ENCODE results near the gene CD1C.
"Not testable (repeated sequence)": the region's sequence is repeated elsewhere in the genome, so short reads cannot be mapped to it uniquely, and the experiment has no call there.

Gene CD1C

GRCh38 chr1:158257888-158258287, 31.8 kb upstream of the CD1C start:
- no peak overlapping the region for H3K4me3 ChIP-seq (ENCODE audit: low read depth, low read length)
- no peak for TF ChIP-seq CTCF (IDR thresholded peaks at IDR 0.05; ENCODE audit: low read depth, low read length)

- no peak overlapping the region for H3K4me3 ChIP-seq (ENCODE audit: low read depth, low read length)
These were observed 30.6 kb upstream of the CD1C start for GRCh38 chr1:158259117-158259516.

GRCh38 chr1:158272681-158273080, 17.0 kb upstream of the CD1C start:
- TF ChIP-seq CTCF (IDR thresholded peaks at IDR 0.05; ENCODE audit: low read depth, low read length): no peak
- H3K4me3 ChIP-seq (ENCODE audit: low read depth, low read length): no peak overlapping the region

More at GRCh38 chr1:158259117-158259516, 30.6 kb upstream of the CD1C start:
- no peak for TF ChIP-seq CTCF (IDR thresholded peaks at IDR 0.05; ENCODE audit: low read depth, low read length)

- no peak for TF ChIP-seq CTCF (IDR thresholded peaks at IDR 0.05; ENCODE audit: low read depth, low read length)
- H3K4me3 ChIP-seq (ENCODE audit: low read depth, low read length): no peak overlapping the region
These were observed 14.9 kb upstream of the CD1C start for GRCh38 chr1:158274797-158275196.

- not testable (repeated sequence) for H3K4me3 ChIP-seq (ENCODE audit: low read depth, low read length)
These were observed 7.3 kb upstream of the CD1C start for GRCh38 chr1:158282421-158282820.

GRCh38 chr1:158283965-158284364, 5.8 kb upstream of the CD1C start:
- no peak overlapping the region for H3K4me3 ChIP-seq (ENCODE audit: low read depth, low read length)
- no peak for TF ChIP-seq CTCF (IDR thresholded peaks at IDR 0.05; ENCODE audit: low read depth, low read length)

GRCh38 chr1:158285756-158286241, 3.9 kb upstream of the CD1C start:
- no peak for TF ChIP-seq CTCF (IDR thresholded peaks at IDR 0.05; ENCODE audit: low read depth, low read length)
- H3K4me3 ChIP-seq (ENCODE audit: low read depth, low read length): no peak overlapping the region

GRCh38 chr1:158286487-158286886, 3.2 kb upstream of the CD1C start:
- no peak for TF ChIP-seq CTCF (IDR thresholded peaks at IDR 0.05; ENCODE audit: low read depth, low read length)
- no peak overlapping the region for H3K4me3 ChIP-seq (ENCODE audit: low read depth, low read length)

Measured in WI38 (cell line).